ENCODE data around the gene SLC2A6.

The SLC2A6 gene

GRCh38 chr9:133478851-133479711 lies at the start of gene SLC2A6:
TSS of gene SLC2A6 (minus strand) at chr9:133479099. CDS start at chr9:133479059, 40 bp downstream.
- in situ Hi-C loops (cut with HindIII; ENCODE audit: low sequenced_read_pairs) = no loop called here
- H3K4me3 ChIP-seq (ENCODE audit: low read depth, low read length) = peak within 1 kb of the TSS; percentile 57
- TF ChIP-seq, protein P1, sequence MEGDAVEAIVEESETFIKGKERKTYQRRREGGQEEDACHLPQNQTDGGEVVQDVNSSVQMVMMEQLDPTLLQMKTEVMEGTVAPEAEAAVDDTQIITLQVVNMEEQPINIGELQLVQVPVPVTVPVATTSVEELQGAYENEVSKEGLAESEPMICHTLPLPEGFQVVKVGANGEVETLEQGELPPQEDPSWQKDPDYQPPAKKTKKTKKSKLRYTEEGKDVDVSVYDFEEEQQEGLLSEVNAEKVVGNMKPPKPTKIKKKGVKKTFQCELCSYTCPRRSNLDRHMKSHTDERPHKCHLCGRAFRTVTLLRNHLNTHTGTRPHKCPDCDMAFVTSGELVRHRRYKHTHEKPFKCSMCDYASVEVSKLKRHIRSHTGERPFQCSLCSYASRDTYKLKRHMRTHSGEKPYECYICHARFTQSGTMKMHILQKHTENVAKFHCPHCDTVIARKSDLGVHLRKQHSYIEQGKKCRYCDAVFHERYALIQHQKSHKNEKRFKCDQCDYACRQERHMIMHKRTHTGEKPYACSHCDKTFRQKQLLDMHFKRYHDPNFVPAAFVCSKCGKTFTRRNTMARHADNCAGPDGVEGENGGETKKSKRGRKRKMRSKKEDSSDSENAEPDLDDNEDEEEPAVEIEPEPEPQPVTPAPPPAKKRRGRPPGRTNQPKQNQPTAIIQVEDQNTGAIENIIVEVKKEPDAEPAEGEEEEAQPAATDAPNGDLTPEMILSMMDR (IDR thresholded peaks at IDR 0.05; ENCODE audit: low read depth, low read length, missing control alignments) = no peak
- DNase-seq (ENCODE audit: low read depth) = no peak

GRCh38 chr9:133528001-133528875 lies 49.3 kb upstream of the SLC2A6 start:
- in situ Hi-C loops (cut with HindIII; ENCODE audit: low sequenced_read_pairs) = no loop called here
- TF ChIP-seq, protein P1 (IDR thresholded peaks at IDR 0.05; ENCODE audit: low read depth, low read length, missing control alignments) = no peak
- no peak overlapping the region for H3K4me3 ChIP-seq (ENCODE audit: low read depth, low read length)
- DNase-seq (ENCODE audit: low read depth) = no peak

GRCh38 chr9:133527444-133527920 lies 48.6 kb upstream of the SLC2A6 start:
- TF ChIP-seq, protein P1 (IDR thresholded peaks at IDR 0.05; ENCODE audit: low read depth, low read length, missing control alignments) = no peak
- no peak for DNase-seq (ENCODE audit: low read depth)
- no peak overlapping the region for H3K4me3 ChIP-seq (ENCODE audit: low read depth, low read length)
- in situ Hi-C loops (cut with HindIII; ENCODE audit: low sequenced_read_pairs) = no loop called here

DNA sequence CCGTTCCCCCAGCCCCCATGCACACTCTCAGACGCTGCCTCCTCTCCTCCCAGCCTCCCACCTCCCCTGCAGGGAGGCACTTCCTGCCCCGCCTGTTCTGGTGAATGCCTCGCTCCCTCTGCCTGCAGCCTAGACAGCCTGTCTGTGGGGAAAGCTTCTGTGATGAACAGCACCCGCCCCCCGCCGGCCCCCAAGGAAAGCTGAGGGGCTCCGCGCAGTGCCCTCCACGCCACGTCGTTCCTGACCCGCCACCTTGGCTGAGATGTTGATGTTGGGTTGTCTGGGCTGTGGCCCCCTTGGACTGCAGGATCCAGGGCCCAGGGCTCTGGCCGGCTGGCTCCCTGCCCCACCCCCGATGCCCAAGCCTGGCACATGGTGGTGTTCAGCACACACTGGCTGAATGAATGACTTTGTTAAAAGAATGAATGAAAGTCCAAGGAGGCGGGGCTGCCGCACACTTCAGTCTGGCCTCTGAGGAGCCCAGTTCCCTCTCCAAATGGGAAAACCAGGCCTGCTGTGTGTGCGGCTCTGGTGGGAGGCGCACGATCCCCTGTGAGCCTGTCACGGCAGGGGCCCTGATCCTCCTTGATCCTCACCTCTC lies 47.9 kb upstream of the SLC2A6 start:
- TF ChIP-seq, protein P1 (IDR thresholded peaks at IDR 0.05; ENCODE audit: low read depth, low read length, missing control alignments) = no peak
- no peak overlapping the region for H3K4me3 ChIP-seq (ENCODE audit: low read depth, low read length)
- in situ Hi-C loops (cut with HindIII; ENCODE audit: low sequenced_read_pairs) = no loop called here
- DNase-seq (ENCODE audit: low read depth) = no peak

DNA sequence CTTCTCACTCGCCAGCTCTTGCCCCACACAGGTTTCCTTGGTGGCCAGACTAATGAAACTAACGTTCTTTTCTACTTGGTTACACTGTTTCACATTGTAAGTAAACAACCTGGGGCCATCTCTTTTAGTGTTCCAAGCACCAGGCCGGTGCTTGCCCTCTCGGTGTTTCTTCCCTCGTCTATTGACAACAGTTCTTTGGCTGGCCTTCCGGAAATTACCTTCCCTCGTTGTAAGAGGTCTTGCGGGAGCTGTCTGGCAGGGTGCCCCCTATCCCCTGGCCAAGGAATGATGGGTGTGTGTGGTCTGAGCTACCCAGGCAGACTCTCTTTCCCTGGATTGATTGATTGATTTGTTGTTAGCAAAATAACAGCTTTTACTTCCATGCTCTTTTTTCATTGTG lies 46.8 kb upstream of the SLC2A6 start:
- in situ Hi-C loops (cut with HindIII; ENCODE audit: low sequenced_read_pairs) = no loop called here
- no peak for DNase-seq (ENCODE audit: low read depth)
- TF ChIP-seq, protein P1 (IDR thresholded peaks at IDR 0.05; ENCODE audit: low read depth, low read length, missing control alignments) = no peak
- H3K4me3 ChIP-seq (ENCODE audit: low read depth, low read length) = no peak overlapping the region

GRCh38 chr9:133524679-133525228 lies 45.9 kb upstream of the SLC2A6 start, which contains the start of gene MYMK:
TSS of gene MYMK (minus strand) at chr9:133524959. CDS start at chr9:133524844, 115 bp downstream.
- DNase-seq (ENCODE audit: low read depth) = no peak

More at GRCh38 chr9:133524679-133525228, 45.9 kb upstream of the SLC2A6 start, which contains the start of gene MYMK:
- H3K4me3 ChIP-seq (ENCODE audit: low read depth, low read length) = no peak within 1 kb of the TSS
- in situ Hi-C loops (cut with HindIII; ENCODE audit: low sequenced_read_pairs) = no loop called here
- TF ChIP-seq, protein P1 (IDR thresholded peaks at IDR 0.05; ENCODE audit: low read depth, low read length, missing control alignments) = no peak

All from astrocyte of the cerebellum (primary cell).